HAP-1 (cell line): Measurements from ENCODE around the gene PIAS3.

Experiments
- DNase-seq, 2 experiments: peaks; one replicate each; pipeline ENCODE4 v3.0.0-alpha.2; 2016 to 2020; ENCODE audit warnings: low spot score in 2 of 2
- H3K27me3 ChIP-seq: fragments of 250-450 bp; sonication (Bioruptor Pico); 2 replicates; pipeline ENCODE4 v1.5.1; 2020; ENCODE audit warnings: low read depth, mild to moderate bottlenecking, moderate library complexity
- H3K36me3 ChIP-seq: fragments of 250-450 bp; sonication (Bioruptor Pico); replicated peaks from 2 replicates; pipeline ENCODE4 v1.5.1; 2020; ENCODE audit warnings: mild to moderate bottlenecking
- H3K4me1 ChIP-seq: fragments of 250-450 bp; sonication (Bioruptor Pico); 2 replicates; pipeline ENCODE4 v1.5.1; 2020; ENCODE audit warnings: mild to moderate bottlenecking
- H3K4me3 ChIP-seq: fragments of 250-450 bp; sonication (Bioruptor Pico); 2 replicates; pipeline ENCODE4 v1.5.1; 2020; ENCODE audit warnings: mild to moderate bottlenecking, moderate library complexity
- H3K9me3 ChIP-seq: fragments of 250-450 bp; sonication (Bioruptor Pico); 2 replicates; pipeline ENCODE4 v1.5.1; 2020; ENCODE audit warnings: mild to moderate bottlenecking, moderate library complexity
- in situ Hi-C: fragments of 300-500 bp; cut with MboI; formaldehyde crosslinking; loops from 3 replicates; pipeline ENCODE4 v1.14.3; 2020; ENCODE audit warnings: low sequenced_read_pairs, inconsistent platforms, mixed read lengths

Gene PIAS3

GRCh38 chr1:145858901-145859490, at the start of gene PIAS3:
TSS of gene PIAS3 (minus strand) at chr1:145859081. CDS start at chr1:145858990, 91 bp downstream.
- H3K4me1 ChIP-seq = peaks cover 11% of the 10 kb centered on the region
- DNase-seq = peak; percentile 92 to 99
- peaks cover 20% of the 10 kb centered on the region for H3K36me3 ChIP-seq
- peak within 1 kb of the TSS; percentile 95 for H3K4me3 ChIP-seq
- 0 out of 2 replicates have a peak, but pooled peaks cover 2% of the 10 kb centered on the region for H3K27me3 ChIP-seq
- in situ Hi-C loops = no loop called here
- peaks cover 4% of the 10 kb centered on the region; the same call in 1 of the 2 replicates for H3K9me3 ChIP-seq

- H3K36me3 ChIP-seq = peaks cover 6% of the 10 kb centered on the region
- H3K4me3 ChIP-seq = no peak overlapping the region
- in situ Hi-C loops = no loop called here
- H3K27me3 ChIP-seq = no peaks in the 10 kb centered on the region
- H3K9me3 ChIP-seq = no peaks in the 10 kb centered on the region
- no peak for DNase-seq
- H3K4me1 ChIP-seq = no peaks in the 10 kb centered on the region
These were observed 49.8 kb upstream of the PIAS3 start for GRCh38 chr1:145908653-145909052.

GRCh38 chr1:145906954-145907753, 48.3 kb upstream of the PIAS3 start:
- no peak for DNase-seq
- H3K27me3 ChIP-seq = no peaks in the 10 kb centered on the region
- in situ Hi-C loops = no loop called here
- no peaks in the 10 kb centered on the region for H3K9me3 ChIP-seq
- peaks cover 6% of the 10 kb centered on the region; the same call in 1 of the 2 replicates for H3K36me3 ChIP-seq
- no peak overlapping the region for H3K4me3 ChIP-seq
- no peaks in the 10 kb centered on the region for H3K4me1 ChIP-seq

GRCh38 chr1:145901312-145902021, 42.6 kb upstream of the PIAS3 start:
- DNase-seq = no peak
- H3K9me3 ChIP-seq = no peaks in the 10 kb centered on the region
- in situ Hi-C loops = loop anchor here (5.0 kb wide), 1 partner anchor 106 kb away; no protein-coding TSS in a partner anchor

GRCh38 chr1:145898756-145899155, 39.9 kb upstream of the PIAS3 start:
- in situ Hi-C loops = loop anchor here (5.0 kb wide), 1 partner anchor 74 kb away; no protein-coding TSS in a partner anchor
- DNase-seq = no peak
- Histone ChIP-seq H3K4me3 (no peak overlapping the region), H3K27me3 (no peaks in the 10 kb centered on the region), H3K36me3 (no peaks in the 10 kb centered on the region), H3K9me3 (no peaks in the 10 kb centered on the region), H3K4me1 (no peaks in the 10 kb centered on the region)

More at GRCh38 chr1:145901312-145902021, 42.6 kb upstream of the PIAS3 start:
- H3K4me3 ChIP-seq = no peak overlapping the region
- no peaks in the 10 kb centered on the region for H3K36me3 ChIP-seq
- H3K27me3 ChIP-seq = no peaks in the 10 kb centered on the region
- H3K4me1 ChIP-seq = no peaks in the 10 kb centered on the region

- H3K9me3 ChIP-seq = no peaks in the 10 kb centered on the region
- no peaks in the 10 kb centered on the region for H3K27me3 ChIP-seq
- H3K4me1 ChIP-seq = no peaks in the 10 kb centered on the region
- H3K36me3 ChIP-seq = no peaks in the 10 kb centered on the region
- in situ Hi-C loops = loop anchor here (5.0 kb wide), 1 partner anchor 74 kb away; no protein-coding TSS in a partner anchor
- no peak for DNase-seq
- H3K4me3 ChIP-seq = no peak overlapping the region
These were observed 39.1 kb upstream of the PIAS3 start for GRCh38 chr1:145897969-145898368.

- no peaks in the 10 kb centered on the region for H3K27me3 ChIP-seq
- H3K36me3 ChIP-seq = no peaks in the 10 kb centered on the region
- H3K4me3 ChIP-seq = no peak overlapping the region
- peaks cover 5% of the 10 kb centered on the region for H3K4me1 ChIP-seq
- in situ Hi-C loops = loop anchor here (5.0 kb wide), 1 partner anchor 77 kb away; no protein-coding TSS in a partner anchor
- H3K9me3 ChIP-seq = no peaks in the 10 kb centered on the region
- DNase-seq = no peak
These were observed 36.6 kb upstream of the PIAS3 start for GRCh38 chr1:145895471-145895870.

GRCh38 chr1:145893306-145894055, 34.6 kb upstream of the PIAS3 start:
- in situ Hi-C loops = no loop called here
- Histone ChIP-seq H3K9me3 (no peaks in the 10 kb centered on the region), H3K27me3 (no peaks in the 10 kb centered on the region), H3K4me3 (no peak overlapping the region), H3K4me1 (peaks cover 5% of the 10 kb centered on the region), H3K36me3 (no peaks in the 10 kb centered on the region)
- no peak for DNase-seq

- H3K36me3 ChIP-seq = no peaks in the 10 kb centered on the region
- no peaks in the 10 kb centered on the region for H3K9me3 ChIP-seq
- peaks cover 7% of the 10 kb centered on the region for H3K4me1 ChIP-seq
- no peak overlapping the region for H3K4me3 ChIP-seq
- no peaks in the 10 kb centered on the region for H3K27me3 ChIP-seq
- no peak for DNase-seq
- in situ Hi-C loops = no loop called here
These were observed 33.7 kb upstream of the PIAS3 start for GRCh38 chr1:145892486-145893087.

- Histone ChIP-seq H3K4me3 (no peak overlapping the region), H3K36me3 (no peaks in the 10 kb centered on the region), H3K4me1 (peaks cover 15% of the 10 kb centered on the region), H3K27me3 (no peaks in the 10 kb centered on the region), H3K9me3 (no peaks in the 10 kb centered on the region)
- in situ Hi-C loops = no loop called here
- peak; percentile 93 to 97 for DNase-seq
These were observed 33.0 kb upstream of the PIAS3 start for GRCh38 chr1:145891587-145892485.

- no peak for DNase-seq
- in situ Hi-C loops = no loop called here
These were observed 32.3 kb upstream of the PIAS3 start for GRCh38 chr1:145891143-145891542.

GRCh38 chr1:145889722-145890121, 30.8 kb upstream of the PIAS3 start:
- DNase-seq = no peak
- in situ Hi-C loops = no loop called here

More at GRCh38 chr1:145891143-145891542, 32.3 kb upstream of the PIAS3 start:
- no peaks in the 10 kb centered on the region for H3K9me3 ChIP-seq
- peaks cover 21% of the 10 kb centered on the region for H3K4me1 ChIP-seq
- H3K36me3 ChIP-seq = no peaks in the 10 kb centered on the region
- H3K27me3 ChIP-seq = no peaks in the 10 kb centered on the region
- H3K4me3 ChIP-seq = no peak overlapping the region

More at GRCh38 chr1:145889722-145890121, 30.8 kb upstream of the PIAS3 start:
- H3K27me3 ChIP-seq = peaks cover 4% of the 10 kb centered on the region; the same call in 1 of the 2 replicates
- no peak overlapping the region for H3K4me3 ChIP-seq
- peaks cover 21% of the 10 kb centered on the region for H3K4me1 ChIP-seq
- H3K9me3 ChIP-seq = no peaks in the 10 kb centered on the region
- H3K36me3 ChIP-seq = no peaks in the 10 kb centered on the region
